Measurements from ENCODE around the gene AP3M1.

Gene AP3M1

GRCh38 chr10:74187237-74187636, 36.6 kb upstream of the AP3M1 start:
- TF ChIP-seq CTCF (IDR thresholded peaks at IDR 0.05; ENCODE audit: low read depth, low read length) = no peak
- DNase-seq (ENCODE audit: extremely low read depth, low read depth) = no peak

- no peak for DNase-seq (ENCODE audit: extremely low read depth, low read depth)
- no peak for TF ChIP-seq CTCF (IDR thresholded peaks at IDR 0.05; ENCODE audit: low read depth, low read length)
Observed at GRCh38 chr10:74186678-74187077, 36.0 kb upstream of the AP3M1 start.

GRCh38 chr10:74179111-74179710, 28.6 kb upstream of the AP3M1 start:
- no peak for TF ChIP-seq CTCF (IDR thresholded peaks at IDR 0.05; ENCODE audit: low read depth, low read length)
- no peak for DNase-seq (ENCODE audit: extremely low read depth, low read depth)

- no peak for DNase-seq (ENCODE audit: extremely low read depth, low read depth)
- no peak for TF ChIP-seq CTCF (IDR thresholded peaks at IDR 0.05; ENCODE audit: low read depth, low read length)
Observed at GRCh38 chr10:74178042-74178791, 27.6 kb upstream of the AP3M1 start.

- TF ChIP-seq CTCF (IDR thresholded peaks at IDR 0.05; ENCODE audit: low read depth, low read length) = no peak
- no peak for DNase-seq (ENCODE audit: extremely low read depth, low read depth)
Observed at GRCh38 chr10:74177140-74177677, 26.6 kb upstream of the AP3M1 start.

- peak; percentile 85 for DNase-seq (ENCODE audit: extremely low read depth, low read depth)
- no peak for TF ChIP-seq CTCF (IDR thresholded peaks at IDR 0.05; ENCODE audit: low read depth, low read length)
Observed at GRCh38 chr10:74176380-74177139, 25.9 kb upstream of the AP3M1 start.
